Naive B cell (primary cell): ENCODE measurements around the gene FA2H. TPM values are rescaled to one million over a fixed set of nuclear protein-coding genes. Genes with fewer than 3 reads are reported as not detected.
"Not testable (repeated sequence)": the region's sequence is repeated elsewhere in the genome, so short reads cannot be mapped to it uniquely, and the experiment has no call there.

ENCODE experiments used
- ATAC-seq, 2 donors: fragments of 150-1000 bp; cut with Tn5 transposase; 2 replicates each; pipeline ENCODE4 v1.10.0; 2021; ENCODE audit warnings: low read depth in 2 of 2, mild to moderate bottlenecking in 2 of 2, moderate library complexity in 2 of 2
- DNase-seq: peaks from one replicate; pipeline ENCODE4 v3.0.0; 2022
- H3K27ac Mint-ChIP-seq, 6 donors: one replicate each; pipeline ENCODE4 v1.8.0; 2020 to 2022; ENCODE audit warnings: mild to moderate bottlenecking in 6 of 6, mixed read lengths in 6 of 6, moderate library complexity in 5 of 6, inconsistent platforms in 2 of 6
- H3K27me3 Mint-ChIP-seq, 3 donors: one replicate each; pipeline ENCODE4 v1.8.0; 2021 to 2022; ENCODE audit warnings: mixed read lengths in 3 of 3, mild to moderate bottlenecking in 1 of 3
- H3K36me3 Mint-ChIP-seq, 2 donors: one replicate each; pipeline ENCODE4 v1.8.0; 2020 to 2022; ENCODE audit warnings: mixed read lengths in 2 of 2, inconsistent platforms in 1 of 2, mild to moderate bottlenecking in 1 of 2
- H3K4me1 Mint-ChIP-seq, 3 donors: one replicate each; pipeline ENCODE4 v1.8.0; 2020 to 2022; ENCODE audit warnings: mixed read lengths in 3 of 3, inconsistent platforms in 1 of 3, mild to moderate bottlenecking in 1 of 3, moderate library complexity in 1 of 3
- H3K4me3 Mint-ChIP-seq, 8 donors: one replicate each; pipeline ENCODE4 v1.8.0; 2020 to 2022; ENCODE audit warnings: mild to moderate bottlenecking in 8 of 8, mixed read lengths in 8 of 8, moderate library complexity in 8 of 8, inconsistent platforms in 2 of 8
- H3K9me3 Mint-ChIP-seq, 7 donors: one replicate each; pipeline ENCODE4 v1.8.0; 2020 to 2022; ENCODE audit warnings: mixed read lengths in 7 of 7, mild to moderate bottlenecking in 5 of 7, inconsistent platforms in 2 of 7, moderate library complexity in 1 of 7
- polyA plus RNA-seq, 6 donors: library from polyadenylated mRNA; unstranded; fragments of 300-500 nt; fragmentation: Illumina TruSeq; gene quantifications; one replicate each; pipeline ENCODE4 v1.2.3, GENCODE V29; 2021; ENCODE audit warnings: low read depth in 6 of 6

The FA2H gene
- polyA plus RNA-seq, 6 donors from 2014 or later = 0.21 to 3.1 (median 0.29) TPM; not detected in 3

GRCh38 chr16:74699666-74700065, 75.0 kb downstream of the FA2H start:
- no peak for ATAC-seq
- H3K4me3 Mint-ChIP-seq = peak overlapping the region; percentile 51 to 99 (median 95)
- no peaks in the 10 kb centered on the region for H3K27me3 Mint-ChIP-seq
- H3K4me1 Mint-ChIP-seq = peaks cover 33 to 53% (median 45%) of the 10 kb centered on the region in 3 donors
- no peak for DNase-seq
- H3K27ac Mint-ChIP-seq = peak overlapping the region in 1 of 6 donors; percentile 90
- no peaks in the 10 kb centered on the region for H3K9me3 Mint-ChIP-seq
- H3K36me3 Mint-ChIP-seq = peaks cover 0 to 5% of the 10 kb centered on the region in 2 donors

DNA sequence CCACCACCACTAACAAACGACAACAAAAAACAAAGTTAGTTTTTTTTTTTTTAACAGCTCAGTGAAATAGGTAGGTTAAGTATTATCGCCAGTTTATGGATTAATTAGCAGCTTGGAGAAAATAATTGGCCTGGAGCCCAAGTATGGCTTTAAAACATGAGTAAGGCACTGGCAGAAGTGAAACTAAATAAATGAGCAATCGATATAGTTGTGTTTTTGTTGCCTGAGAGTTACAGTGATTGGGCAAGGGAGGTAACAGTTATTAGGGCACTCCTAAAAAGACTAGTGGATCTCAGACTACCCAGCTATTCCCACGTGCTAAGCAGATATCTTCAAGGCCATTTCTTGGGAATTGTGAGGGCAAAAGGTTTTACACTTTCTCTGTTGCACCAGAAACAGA, 76.4 kb downstream of the FA2H start:
- ATAC-seq (no peak), DNase-seq (no peak)
- H3K4me1 Mint-ChIP-seq = peaks cover 33 to 53% (median 45%) of the 10 kb centered on the region in 3 donors
- no peak overlapping the region for H3K27ac Mint-ChIP-seq
- no peaks in the 10 kb centered on the region for H3K27me3 Mint-ChIP-seq
- peak overlapping the region in 6 of 8 donors; percentile 16 to 99 (median 81) for H3K4me3 Mint-ChIP-seq
- H3K9me3 Mint-ChIP-seq = no peaks in the 10 kb centered on the region
- H3K36me3 Mint-ChIP-seq = peaks cover 0 to 11% of the 10 kb centered on the region in 2 donors

DNA sequence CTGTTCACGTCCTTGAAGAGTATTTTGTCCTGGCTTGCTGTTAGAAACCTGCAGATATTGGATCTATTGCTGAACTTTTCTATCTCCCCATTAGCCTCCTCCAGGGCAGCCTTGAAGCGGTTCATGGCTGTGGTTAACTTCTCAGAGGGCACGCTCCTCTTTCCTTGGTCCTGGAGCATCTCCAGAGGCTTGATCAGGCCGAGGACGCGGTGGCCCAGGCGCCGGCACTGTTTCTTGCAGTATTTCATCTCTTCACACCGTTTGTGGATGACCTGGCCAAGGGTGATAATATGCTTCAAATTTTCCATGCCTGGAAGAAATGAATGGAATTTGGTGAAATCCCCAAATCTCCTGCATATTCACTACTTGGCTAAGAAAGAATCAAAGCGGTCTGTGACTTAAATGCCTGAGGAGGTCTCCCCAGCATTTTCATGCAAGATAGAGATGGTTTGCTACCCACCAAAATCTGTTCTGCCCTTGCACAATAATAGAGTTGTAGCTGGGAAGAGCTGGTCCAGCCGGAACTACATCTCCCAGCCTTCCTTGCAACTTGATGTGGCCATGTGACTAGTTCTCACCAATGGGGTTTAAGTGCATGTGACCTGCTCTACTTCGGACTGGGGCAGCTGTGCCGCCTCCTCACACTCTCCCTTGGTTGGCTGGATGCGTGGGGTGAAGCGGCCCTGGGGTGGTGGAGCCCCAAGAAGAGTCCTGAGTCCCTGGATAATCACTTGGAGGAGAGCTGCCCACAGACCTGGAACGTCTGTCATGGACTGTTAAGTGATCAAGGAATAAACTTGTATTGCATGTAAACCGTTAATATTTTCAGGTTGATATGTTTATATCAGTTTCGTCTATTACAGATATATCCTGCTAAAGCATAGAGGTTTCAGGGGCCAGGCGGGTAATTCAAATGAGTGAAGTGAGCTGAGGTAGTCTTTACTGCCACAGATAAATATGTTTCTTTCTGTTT, 78.9 kb downstream of the FA2H start:
- Mint-ChIP-seq H3K4me1 (peaks cover 20 to 41% (median 32%) of the 10 kb centered on the region in 3 donors), H3K4me3 (peak overlapping the region; percentile 73 to 91 (median 86)), H3K36me3 (peaks cover 14 to 24% of the 10 kb centered on the region in 2 donors), H3K9me3 (no peaks in the 10 kb centered on the region), H3K27ac (peak overlapping the region in 4 of 6 donors; percentile 47 to 93 (median 73)), H3K27me3 (no peaks in the 10 kb centered on the region)
- DNase-seq (peak; percentile 62), ATAC-seq (peak; percentile 78 to 83)

- peaks cover 0 to 2% (median 0%) of the 10 kb centered on the region in 7 donors for H3K9me3 Mint-ChIP-seq
- H3K27ac Mint-ChIP-seq = no peak overlapping the region
Measured at GRCh38 chr16:74691093-74691855, 83.3 kb downstream of the FA2H start.

GRCh38 chr16:74682556-74682955, 92.1 kb downstream of the FA2H start:
- peak overlapping the region in 1 of 6 donors; percentile 27 for H3K27ac Mint-ChIP-seq
- H3K27me3 Mint-ChIP-seq = no peaks in the 10 kb centered on the region
- no peak for ATAC-seq
- no peaks in the 10 kb centered on the region for H3K36me3 Mint-ChIP-seq
- H3K9me3 Mint-ChIP-seq = peaks cover 0 to 2% (median 0%) of the 10 kb centered on the region in 7 donors
- no peak for DNase-seq
- peak overlapping the region in 2 of 8 donors; percentile 12 to 29 for H3K4me3 Mint-ChIP-seq
- H3K4me1 Mint-ChIP-seq = peaks cover 8 to 32% (median 20%) of the 10 kb centered on the region in 3 donors

More at GRCh38 chr16:74691093-74691855, 83.3 kb downstream of the FA2H start:
- DNase-seq = no peak
- H3K4me3 Mint-ChIP-seq = peak overlapping the region in 1 of 8 donors; percentile 53
- ATAC-seq = no peak
- peaks cover 26 to 43% of the 10 kb centered on the region in 2 donors for H3K36me3 Mint-ChIP-seq
- peaks cover 6 to 9% (median 7%) of the 10 kb centered on the region in 3 donors for H3K4me1 Mint-ChIP-seq
- H3K27me3 Mint-ChIP-seq = no peaks in the 10 kb centered on the region

GRCh38 chr16:74680681-74681080, 93.9 kb downstream of the FA2H start:
- ATAC-seq (no peak), DNase-seq (no peak)
- no peak overlapping the region for H3K4me3 Mint-ChIP-seq
- H3K27ac Mint-ChIP-seq = no peak overlapping the region
- H3K4me1 Mint-ChIP-seq = peaks cover 8 to 32% (median 20%) of the 10 kb centered on the region in 3 donors
- H3K36me3 Mint-ChIP-seq = no peaks in the 10 kb centered on the region
- H3K27me3 Mint-ChIP-seq = no peaks in the 10 kb centered on the region
- H3K9me3 Mint-ChIP-seq = peaks cover 0 to 2% (median 0%) of the 10 kb centered on the region in 7 donors

GRCh38 chr16:74679983-74680382, 94.6 kb downstream of the FA2H start:
- Mint-ChIP-seq H3K36me3 (no peaks in the 10 kb centered on the region), H3K27ac (peak overlapping the region in 1 of 6 donors; percentile 66)

GRCh38 chr16:74677868-74678267, 96.8 kb downstream of the FA2H start:
- Mint-ChIP-seq H3K4me1 (peaks cover 0 to 12% (median 4%) of the 10 kb centered on the region in 3 donors), H3K9me3 (no peaks in the 10 kb centered on the region), H3K36me3 (peaks cover 0 to 7% of the 10 kb centered on the region in 2 donors), H3K27ac (no peak overlapping the region), H3K4me3 (no peak overlapping the region), H3K27me3 (no peaks in the 10 kb centered on the region)
- no peak for ATAC-seq
- DNase-seq = no peak

More at GRCh38 chr16:74679983-74680382, 94.6 kb downstream of the FA2H start:
- peaks cover 0 to 2% (median 0%) of the 10 kb centered on the region in 7 donors for H3K9me3 Mint-ChIP-seq
- no peak overlapping the region for H3K4me3 Mint-ChIP-seq
- H3K4me1 Mint-ChIP-seq = peaks cover 8 to 28% (median 16%) of the 10 kb centered on the region in 3 donors
- H3K27me3 Mint-ChIP-seq = no peaks in the 10 kb centered on the region
- ATAC-seq (no peak), DNase-seq (no peak)

GRCh38 chr16:74673876-74674275, 100.7 kb downstream of the FA2H start:
- ATAC-seq = no peak
- Mint-ChIP-seq H3K27me3 (no peaks in the 10 kb centered on the region), H3K4me1 (no peaks in the 10 kb centered on the region), H3K36me3 (peaks cover 7 to 11% of the 10 kb centered on the region in 2 donors), H3K27ac (peak overlapping the region in 2 of 6 donors; percentile 3 to 74), H3K4me3 (no peak overlapping the region), H3K9me3 (no peaks in the 10 kb centered on the region)
- no peak for DNase-seq

GRCh38 chr16:74668877-74669276, 105.7 kb downstream of the FA2H start:
- not testable (repeated sequence) for H3K27me3 Mint-ChIP-seq, H3K27ac Mint-ChIP-seq, DNase-seq, H3K9me3 Mint-ChIP-seq, ATAC-seq
- peaks cover 14 to 23% (median 15%) of the 10 kb centered on the region in 3 donors for H3K4me1 Mint-ChIP-seq
- H3K36me3 Mint-ChIP-seq = peaks cover 7 to 11% of the 10 kb centered on the region in 2 donors
- peak overlapping the region in 3 of 8 donors; percentile 53 to 92 (median 63) for H3K4me3 Mint-ChIP-seq

GRCh38 chr16:74667255-74667700, 107.3 kb downstream of the FA2H start:
- peak overlapping the region in 3 of 6 donors; percentile 87 to 98 (median 94) for H3K27ac Mint-ChIP-seq
- H3K36me3 Mint-ChIP-seq = peaks cover 0 to 16% of the 10 kb centered on the region in 2 donors
- H3K9me3 Mint-ChIP-seq = no peaks in the 10 kb centered on the region
- H3K4me3 Mint-ChIP-seq = peak overlapping the region; percentile 82 to 97 (median 95)
- no peaks in the 10 kb centered on the region for H3K27me3 Mint-ChIP-seq
- ATAC-seq = no peak
- H3K4me1 Mint-ChIP-seq = peaks cover 18 to 36% (median 28%) of the 10 kb centered on the region in 3 donors
- DNase-seq = peak; percentile 12

GRCh38 chr16:74666425-74667254, 108.0 kb downstream of the FA2H start, which contains the start of gene RFWD3:
TSS of gene RFWD3 (minus strand) at chr16:74666877. CDS start at chr16:74661449, 5,428 bp downstream.
- DNase-seq (peak; percentile 96), ATAC-seq (peak; percentile 99)
- peak within 1 kb of the TSS; percentile 87 to 98 (median 94) for H3K27ac Mint-ChIP-seq
- no peaks in the 10 kb centered on the region for H3K27me3 Mint-ChIP-seq
- peaks cover 0 to 14% of the 10 kb centered on the region in 2 donors for H3K36me3 Mint-ChIP-seq
- H3K9me3 Mint-ChIP-seq = no peaks in the 10 kb centered on the region
- H3K4me3 Mint-ChIP-seq = peak within 1 kb of the TSS; percentile 82 to 97 (median 95)
- H3K4me1 Mint-ChIP-seq = peaks cover 20 to 40% (median 31%) of the 10 kb centered on the region in 3 donors
